ENCODE results near the gene GPSM3.
A peak's percentile ranks its signal among the peaks of the same experiment; 100 is the strongest.
"Not testable (repeated sequence)": the region's sequence is repeated elsewhere in the genome, so short reads cannot be mapped to it uniquely, and the experiment has no call there.

Gene GPSM3

DNA sequence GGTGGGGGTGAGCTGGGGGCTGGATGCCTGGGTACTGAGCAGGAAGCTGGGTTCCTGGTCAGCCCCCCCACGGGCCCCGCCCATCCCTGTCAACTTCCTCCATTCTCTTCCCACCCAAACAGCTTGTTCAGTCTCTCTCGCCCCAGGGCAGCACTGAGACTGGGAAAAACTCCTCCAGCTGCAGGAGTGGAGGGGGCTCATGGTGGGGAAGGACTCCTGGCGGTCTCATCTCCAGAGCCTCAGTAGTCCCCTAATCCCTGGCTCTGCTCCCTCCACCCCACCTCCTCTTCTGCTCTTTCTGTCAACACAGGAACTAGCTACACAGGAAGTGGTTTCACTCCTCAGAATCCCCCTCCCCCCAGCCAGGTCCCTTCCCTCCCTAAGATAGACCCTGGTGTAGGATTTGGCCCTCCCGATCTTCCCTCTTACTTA lies at the start of gene GPSM3:
Gene GPSM3, minus strand, starts transcription at position 36 of the 432 bp plus-strand sequence. CDS start 130 bp downstream, outside the sequence.
- DNase-seq = peak; percentile 62

DNA sequence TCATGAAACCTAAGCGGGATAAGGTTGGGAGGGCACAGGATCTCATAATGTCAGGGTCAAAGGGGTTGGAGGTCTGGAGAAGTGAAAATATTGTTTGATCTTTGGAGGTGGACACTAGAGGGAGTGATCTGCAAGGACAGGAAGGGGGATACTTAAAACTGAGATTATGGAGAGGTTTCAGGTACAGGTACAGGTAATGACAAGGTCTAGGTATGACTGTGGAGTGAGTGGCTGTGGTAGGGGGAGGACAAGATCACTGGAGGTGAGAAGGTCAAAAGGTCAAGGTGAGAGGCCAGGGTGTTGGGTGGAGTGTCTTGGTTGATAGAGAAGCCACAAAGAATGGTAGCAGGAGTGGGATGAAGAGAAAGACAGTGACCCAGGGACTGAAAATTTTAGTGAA lies 48.2 kb upstream of the GPSM3 start:
- DNase-seq = no peak

DNA sequence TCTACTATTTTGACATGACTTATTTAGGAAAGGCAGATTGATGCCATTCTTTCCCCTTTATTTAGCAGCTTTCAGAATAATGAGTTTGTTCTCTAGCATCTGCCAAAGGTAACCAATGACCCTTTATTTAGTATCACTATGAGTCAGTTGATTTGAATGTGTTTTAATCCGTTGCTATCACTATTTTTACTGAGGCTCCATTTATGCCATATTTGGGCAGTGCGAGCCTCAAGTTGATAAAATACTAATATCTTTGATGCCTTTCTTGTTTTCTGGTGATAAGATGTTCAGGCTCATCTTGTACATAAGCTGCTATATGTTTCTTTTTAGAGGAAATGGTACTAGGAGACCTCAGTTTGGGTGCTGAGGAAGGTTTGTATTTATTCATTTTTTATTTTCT lies 47.0 kb upstream of the GPSM3 start:
- DNase-seq = no peak

DNA sequence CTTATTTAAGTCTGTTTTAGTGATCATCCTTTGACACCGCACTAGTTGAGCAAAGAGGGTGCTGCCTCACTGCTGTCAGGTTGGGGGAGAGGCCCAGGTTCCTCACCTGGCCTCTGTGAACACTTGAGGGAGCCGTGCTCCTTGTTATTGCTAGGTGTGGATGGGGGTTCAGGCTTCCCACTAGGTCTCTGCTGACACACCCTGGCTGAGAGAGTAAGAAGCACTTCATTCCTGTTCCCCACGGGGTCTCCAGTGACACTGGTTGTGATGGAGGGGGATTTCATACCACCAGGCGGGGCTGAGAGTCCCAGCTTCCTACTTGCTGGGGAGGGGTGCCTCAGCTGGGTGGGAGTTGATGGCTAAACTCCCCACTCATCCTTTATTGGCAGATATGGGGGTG lies 42.5 kb upstream of the GPSM3 start:
- no peak for DNase-seq

- no peak for DNase-seq
Observed at GRCh38 chr6:32226434-32226833, 34.0 kb upstream of the GPSM3 start.

GRCh38 chr6:32224696-32225095 lies 32.3 kb upstream of the GPSM3 start:
- DNase-seq = no peak

GRCh38 chr6:32223258-32224235 lies 31.1 kb upstream of the GPSM3 start, which contains the start of gene NOTCH4:
TSS of gene NOTCH4 (minus strand) at chr6:32224067. CDS start at chr6:32223928, 139 bp downstream.
- no peak for DNase-seq

DNA sequence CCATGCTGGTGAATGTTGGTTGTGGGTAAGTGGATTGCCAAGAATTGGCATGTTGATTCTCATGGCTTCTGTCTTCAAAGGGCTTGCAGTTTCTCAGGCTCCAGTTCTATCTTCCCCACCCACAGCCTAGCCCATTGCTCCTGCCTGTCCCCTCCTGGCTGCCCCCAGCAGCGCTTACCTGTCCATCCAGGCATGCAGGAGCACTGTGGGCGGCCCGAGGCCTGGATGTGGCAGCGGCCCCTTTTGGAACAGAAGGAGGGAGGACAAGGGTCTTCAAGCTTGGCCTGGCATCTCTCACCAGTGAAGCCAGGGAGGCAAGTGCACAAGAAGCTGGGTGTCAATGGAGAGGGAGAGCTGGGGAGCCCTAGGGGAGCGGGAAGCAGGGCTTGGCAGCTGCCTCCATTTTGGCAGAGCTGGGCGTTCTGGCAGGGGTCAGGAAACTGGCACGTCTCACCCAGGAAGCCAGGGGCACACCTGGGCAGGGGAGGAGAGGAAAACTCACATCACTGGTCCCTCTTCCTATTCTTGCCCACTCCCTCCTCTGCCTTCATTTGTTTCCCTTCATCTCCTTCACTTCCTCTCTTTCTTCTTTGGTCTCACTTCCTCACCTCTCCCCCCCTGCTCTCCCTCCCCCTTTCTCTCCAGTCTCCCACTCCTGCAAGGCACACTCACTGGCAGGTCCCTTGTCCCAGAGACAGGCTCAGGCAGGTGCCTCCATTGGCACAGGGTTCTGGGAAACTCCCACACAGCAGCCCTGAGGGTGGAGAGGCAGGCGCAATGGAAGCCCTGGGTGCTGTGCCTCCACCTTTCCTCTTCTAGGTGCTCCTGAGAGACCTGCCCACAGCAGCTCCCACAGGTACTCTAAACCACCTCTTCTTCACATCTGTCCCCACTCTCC lies 30.1 kb upstream of the GPSM3 start:
- no peak for DNase-seq

- no peak for DNase-seq
Observed at GRCh38 chr6:32220021-32220420, 27.6 kb upstream of the GPSM3 start.

DNA sequence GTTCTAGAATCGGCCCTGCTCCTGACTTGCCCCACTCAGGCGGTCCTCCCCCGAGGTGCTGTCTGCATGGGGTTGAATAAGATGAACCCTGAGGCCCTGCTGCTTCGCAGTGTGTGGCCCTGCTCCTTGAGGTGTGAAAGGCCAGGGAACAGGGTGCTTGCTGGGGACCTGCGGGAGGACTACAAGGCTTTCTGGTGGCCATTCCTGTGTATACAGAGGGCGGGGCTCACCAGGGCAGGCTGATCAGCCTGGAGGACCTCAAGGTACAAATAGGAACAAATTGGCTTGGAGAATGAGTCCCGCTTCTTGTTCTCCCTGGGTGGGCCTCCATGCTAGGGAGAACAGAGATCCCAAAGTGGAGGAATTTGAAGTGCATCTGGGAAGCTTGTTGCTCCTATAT lies 25.7 kb upstream of the GPSM3 start:
- DNase-seq = no peak

DNA sequence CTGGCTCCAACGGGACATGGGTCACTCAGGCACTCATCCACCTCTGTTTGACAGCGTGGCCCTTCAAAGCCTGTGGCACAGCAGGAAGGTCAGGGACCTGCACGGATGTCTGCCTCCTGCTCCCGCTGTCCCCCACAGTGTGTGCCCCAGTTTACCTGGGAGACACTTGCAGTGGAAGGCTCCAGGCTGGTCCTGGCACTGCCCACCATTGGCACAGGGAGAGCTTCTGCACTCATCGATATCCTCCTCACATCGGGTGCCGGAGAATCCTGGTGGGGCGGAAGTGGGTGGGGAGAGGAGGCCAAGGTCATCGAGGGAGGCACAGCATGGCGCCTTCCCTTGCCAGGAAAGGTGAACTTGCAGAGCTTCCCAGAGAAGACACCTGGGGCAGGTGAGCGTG lies 24.6 kb upstream of the GPSM3 start:
- no peak for DNase-seq

- no peak for DNase-seq
Observed at GRCh38 chr6:32216285-32216684, 23.8 kb upstream of the GPSM3 start.

GRCh38 chr6:32215617-32216016 lies 23.2 kb upstream of the GPSM3 start:
- no peak for DNase-seq

GRCh38 chr6:32214126-32214525 lies 21.7 kb upstream of the GPSM3 start:
- DNase-seq = no peak

DNA sequence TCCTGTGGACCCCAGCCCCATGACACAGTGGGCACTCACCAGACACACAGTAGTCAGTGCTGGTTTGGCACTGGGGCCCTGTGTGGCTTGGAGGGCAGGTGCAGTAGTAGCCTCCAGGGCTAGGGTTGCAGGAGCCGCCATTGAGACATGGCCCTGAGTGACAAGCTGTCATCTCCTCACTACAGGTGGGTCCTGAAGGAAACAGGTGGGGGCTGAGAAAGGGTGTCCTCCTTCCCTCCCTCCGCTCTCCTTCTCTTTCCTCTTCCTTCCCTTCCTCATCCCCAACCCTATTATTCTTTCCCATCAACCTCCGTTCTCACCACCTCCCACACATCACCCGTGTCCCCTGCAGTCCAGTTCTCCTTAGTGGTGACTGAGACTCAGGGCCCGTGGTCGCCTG lies 21.2 kb upstream of the GPSM3 start:
- DNase-seq = no peak

- no peak for DNase-seq
Observed at GRCh38 chr6:32212076-32212760, 19.8 kb upstream of the GPSM3 start.

- DNase-seq = not testable (repeated sequence)
Observed at GRCh38 chr6:32211432-32211831, 19.0 kb upstream of the GPSM3 start.

DNA sequence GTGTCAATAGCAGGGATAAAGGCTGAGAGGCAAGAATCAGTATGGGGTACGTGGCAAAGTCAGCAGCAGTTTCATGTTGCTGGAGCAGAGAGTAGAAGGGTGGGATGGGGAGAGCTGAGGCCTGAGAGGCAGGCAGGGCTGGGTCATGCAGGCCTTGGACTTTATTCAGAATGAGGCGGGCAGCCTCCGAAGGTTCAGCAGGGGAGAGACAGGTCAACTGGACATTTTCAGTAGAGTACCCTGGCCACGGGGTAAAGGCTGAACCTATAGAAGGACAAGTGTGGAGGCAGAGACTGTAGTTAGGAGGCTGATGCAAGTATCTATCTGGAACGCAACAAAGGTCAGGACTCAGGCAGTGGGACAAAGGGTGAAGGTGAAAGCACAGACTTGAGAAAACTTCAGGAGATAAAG lies 17.8 kb upstream of the GPSM3 start:
- DNase-seq = no peak

- DNase-seq = no peak
Observed at GRCh38 chr6:32208996-32209395, 16.6 kb upstream of the GPSM3 start.

GRCh38 chr6:32204268-32204715 lies 11.8 kb upstream of the GPSM3 start:
- DNase-seq = no peak

DNA sequence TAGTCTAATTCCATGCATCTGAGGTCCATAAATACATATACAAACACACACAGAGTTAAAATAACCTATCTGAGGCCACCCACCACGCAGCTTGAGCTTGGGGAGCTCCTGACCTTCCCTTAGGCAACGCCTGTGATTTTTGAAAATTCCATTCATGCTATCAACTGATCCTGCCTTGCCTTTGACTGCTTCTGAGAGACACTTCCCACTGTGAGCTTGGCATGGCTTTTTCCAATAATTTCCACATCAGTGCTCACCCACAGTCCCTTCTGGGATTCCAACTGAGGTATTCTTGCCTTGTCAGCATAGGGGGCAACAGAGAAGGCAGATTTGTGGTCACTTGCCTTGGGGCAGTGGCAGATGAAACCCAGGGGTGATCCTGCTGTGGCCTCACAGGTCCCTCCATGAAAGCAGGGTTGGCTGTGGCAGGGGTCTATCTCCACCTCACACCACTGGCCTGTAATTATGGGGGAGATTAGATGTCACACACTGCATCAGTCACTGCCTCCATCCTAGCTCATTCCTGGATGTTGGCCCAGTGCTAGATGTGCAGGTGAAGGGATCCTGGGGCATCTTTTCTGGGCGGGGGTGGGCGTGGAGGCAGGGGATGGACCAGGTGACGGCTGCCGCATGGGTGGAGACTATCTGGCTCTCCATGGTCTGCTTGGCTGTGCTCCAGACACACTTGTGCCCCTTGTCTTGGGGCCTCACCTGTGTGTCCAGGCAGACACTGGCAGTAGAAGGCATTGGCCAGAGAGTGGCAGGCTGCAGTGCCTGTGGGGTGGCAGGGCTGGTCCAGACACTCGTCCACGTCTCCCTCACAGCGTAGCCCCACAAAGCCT lies 11.2 kb upstream of the GPSM3 start:
- DNase-seq = no peak

GRCh38 chr6:32202186-32202585 lies 9.7 kb upstream of the GPSM3 start:
- no peak for DNase-seq

Data from GF-D8 (cell line).